DMS79 treated with DMSO at 0.1 percent for 48 hours (cell line): Measurements from ENCODE around the gene TWNK.
A peak's percentile ranks its signal among the peaks of the same experiment; 100 is the strongest.

Experiments
- DNase-seq: peaks from one replicate; lab custom pipeline; 2025; lab: John Stamatoyannopoulos, UW

TWNK gene

GRCh38 chr10:100986952-100987684, at the start of gene TWNK, which contains the start of gene MRPL43:
TWNK (plus strand) TSS chr10:100987543; CDS start chr10:100988211, 668 bp downstream.
MRPL43 (minus strand) TSS chr10:100987497; CDS start chr10:100987443, 54 bp downstream.
- peak; percentile 3 for DNase-seq

GRCh38 chr10:100939763-100940344, 47.5 kb upstream of the TWNK start:
- no peak for DNase-seq

GRCh38 chr10:100942229-100942628, 45.1 kb upstream of the TWNK start:
- no peak for DNase-seq

- DNase-seq = no peak
These were observed 43.8 kb upstream of the TWNK start for GRCh38 chr10:100943508-100943907.

- no peak for DNase-seq
These were observed 41.6 kb upstream of the TWNK start for GRCh38 chr10:100945754-100946153.

GRCh38 chr10:100948916-100949315, 38.4 kb upstream of the TWNK start:
- no peak for DNase-seq

- DNase-seq = no peak
These were observed 27.1 kb upstream of the TWNK start for GRCh38 chr10:100960251-100960650.

- DNase-seq = no peak
These were observed 24.8 kb upstream of the TWNK start for GRCh38 chr10:100962351-100963080.

GRCh38 chr10:100963826-100964225, 23.5 kb upstream of the TWNK start:
- DNase-seq = no peak

GRCh38 chr10:100965820-100966219, 21.5 kb upstream of the TWNK start:
- DNase-seq = no peak

- DNase-seq = no peak
These were observed 20.5 kb upstream of the TWNK start for GRCh38 chr10:100966887-100967286.

GRCh38 chr10:100967332-100967731, 20.0 kb upstream of the TWNK start:
- DNase-seq = no peak

- DNase-seq = no peak
These were observed 19.1 kb upstream of the TWNK start for GRCh38 chr10:100968062-100968736.

GRCh38 chr10:100968863-100969186, 18.5 kb upstream of the TWNK start:
- DNase-seq = no peak

- DNase-seq = no peak
These were observed 17.9 kb upstream of the TWNK start, which contains the start of gene SEMA4G for GRCh38 chr10:100969187-100970075. SEMA4G (plus strand) TSS chr10:100969504; CDS start chr10:100972913, 3,409 bp downstream.

GRCh38 chr10:100970076-100970913, 17.0 kb upstream of the TWNK start:
- no peak for DNase-seq

GRCh38 chr10:100970914-100971811, 16.2 kb upstream of the TWNK start:
- DNase-seq = no peak

- DNase-seq = no peak
These were observed 15.0 kb upstream of the TWNK start for GRCh38 chr10:100972115-100972903.
